HG03354 (cell line): ENCODE results near the gene ZFPM1.

ENCODE experiments used
- ATAC-seq: cut with Tn5 transposase; IDR thresholded peaks from one replicate; pipeline ENCODE4 v1.9.1; 2021; ENCODE audit warnings: mild to moderate bottlenecking; ENCODE audit not compliant: unreplicated experiment, poor library complexity, severe bottlenecking

ZFPM1 gene

DNA sequence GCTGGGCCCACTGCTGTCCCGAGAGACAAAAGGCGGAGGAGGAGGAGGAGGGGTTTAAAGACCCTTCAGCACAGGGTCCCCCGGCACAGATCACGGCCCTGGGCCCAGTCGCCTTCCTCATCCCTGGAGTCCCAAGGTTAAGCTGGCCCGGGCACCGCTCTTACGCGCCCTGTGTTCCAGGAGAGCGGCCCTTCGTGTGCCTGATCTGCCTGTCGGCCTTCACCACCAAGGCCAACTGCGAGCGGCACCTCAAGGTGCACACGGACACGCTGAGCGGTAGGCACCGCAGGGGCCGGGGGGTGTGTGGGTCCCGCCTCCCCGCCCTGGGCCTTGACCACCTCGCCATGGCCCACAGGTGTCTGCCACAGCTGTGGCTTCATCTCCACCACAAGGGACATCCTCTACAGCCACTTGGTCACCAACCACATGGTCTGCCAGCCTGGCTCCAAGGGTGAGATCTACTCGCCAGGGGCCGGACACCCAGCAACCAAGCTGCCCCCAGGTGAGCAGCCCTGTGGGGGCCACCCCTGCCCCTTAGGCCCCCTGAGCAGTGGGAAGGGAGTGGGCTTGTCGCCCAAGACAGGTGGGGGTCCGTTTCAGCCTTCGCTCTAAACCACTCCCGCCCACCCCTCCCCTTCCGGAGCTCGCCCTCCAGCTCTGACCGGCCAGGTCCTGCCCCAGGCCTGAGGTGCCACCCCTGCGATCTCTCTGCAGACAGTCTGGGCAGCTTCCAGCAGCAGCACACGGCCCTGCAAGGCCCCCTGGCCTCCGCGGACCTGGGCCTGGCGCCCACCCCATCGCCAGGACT, 79.6 kb downstream of the ZFPM1 start:
- no peak for ATAC-seq

DNA sequence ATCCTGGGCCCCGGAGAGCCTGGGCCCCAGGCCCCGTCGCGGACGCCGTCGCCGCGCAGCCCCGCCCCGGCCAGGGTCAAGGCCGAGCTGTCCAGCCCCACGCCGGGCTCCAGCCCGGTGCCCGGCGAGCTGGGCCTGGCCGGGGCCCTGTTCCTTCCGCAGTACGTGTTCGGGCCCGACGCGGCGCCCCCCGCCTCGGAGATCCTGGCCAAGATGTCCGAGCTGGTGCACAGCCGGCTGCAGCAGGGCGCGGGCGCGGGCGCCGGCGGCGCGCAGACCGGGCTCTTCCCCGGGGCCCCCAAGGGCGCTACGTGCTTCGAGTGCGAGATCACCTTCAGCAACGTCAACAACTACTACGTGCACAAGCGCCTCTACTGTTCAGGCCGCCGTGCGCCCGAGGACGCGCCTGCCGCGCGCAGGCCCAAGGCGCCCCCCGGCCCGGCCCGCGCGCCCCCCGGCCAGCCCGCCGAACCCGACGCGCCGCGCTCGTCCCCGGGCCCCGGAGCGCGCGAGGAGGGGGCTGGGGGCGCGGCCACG, 80.4 kb downstream of the ZFPM1 start:
- ATAC-seq, result no peak

DNA sequence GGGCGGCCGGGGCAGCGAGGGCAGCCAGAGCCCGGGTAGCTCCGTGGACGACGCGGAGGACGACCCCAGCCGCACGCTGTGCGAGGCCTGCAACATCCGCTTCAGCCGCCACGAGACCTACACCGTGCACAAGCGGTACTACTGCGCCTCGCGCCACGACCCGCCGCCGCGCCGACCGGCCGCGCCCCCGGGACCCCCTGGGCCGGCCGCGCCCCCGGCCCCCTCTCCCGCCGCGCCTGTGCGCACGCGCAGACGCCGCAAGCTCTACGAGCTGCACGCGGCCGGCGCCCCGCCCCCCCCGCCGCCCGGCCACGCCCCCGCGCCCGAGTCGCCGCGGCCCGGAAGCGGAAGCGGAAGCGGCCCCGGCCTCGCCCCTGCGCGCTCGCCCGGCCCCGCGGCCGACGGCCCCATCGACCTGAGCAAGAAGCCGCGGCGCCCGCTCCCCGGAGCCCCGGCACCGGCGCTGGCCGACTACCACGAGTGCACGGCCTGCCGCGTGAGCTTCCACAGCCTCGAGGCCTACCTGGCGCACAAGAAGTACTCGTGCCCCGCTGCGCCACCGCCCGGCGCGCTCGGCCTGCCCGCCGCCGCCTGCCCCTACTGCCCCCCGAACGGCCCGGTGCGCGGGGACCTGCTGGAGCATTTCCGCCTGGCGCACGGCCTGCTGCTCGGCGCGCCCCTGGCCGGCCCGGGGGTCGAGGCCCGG, 81.0 kb downstream of the ZFPM1 start:
- peak; percentile 77 for ATAC-seq

DNA sequence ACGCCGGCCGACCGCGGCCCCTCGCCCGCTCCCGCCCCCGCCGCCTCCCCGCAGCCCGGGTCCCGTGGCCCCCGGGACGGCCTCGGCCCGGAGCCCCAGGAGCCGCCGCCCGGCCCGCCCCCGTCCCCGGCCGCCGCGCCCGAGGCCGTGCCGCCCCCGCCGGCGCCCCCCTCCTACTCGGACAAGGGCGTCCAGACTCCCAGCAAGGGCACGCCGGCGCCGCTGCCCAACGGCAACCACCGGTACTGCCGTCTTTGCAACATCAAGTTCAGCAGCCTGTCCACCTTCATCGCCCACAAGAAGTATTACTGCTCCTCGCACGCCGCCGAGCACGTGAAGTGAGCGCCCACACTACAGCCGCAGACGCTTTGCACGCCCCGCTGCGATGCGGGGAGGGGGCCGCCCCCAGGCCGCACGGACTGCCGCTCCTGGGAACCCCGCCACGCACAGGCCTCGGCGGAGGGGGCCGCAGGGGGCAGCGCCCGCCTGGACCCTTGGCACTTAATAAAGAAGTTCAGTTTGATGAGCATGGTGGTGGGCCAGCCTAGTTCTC, 81.6 kb downstream of the ZFPM1 start:
- ATAC-seq, result peak; percentile 35

DNA sequence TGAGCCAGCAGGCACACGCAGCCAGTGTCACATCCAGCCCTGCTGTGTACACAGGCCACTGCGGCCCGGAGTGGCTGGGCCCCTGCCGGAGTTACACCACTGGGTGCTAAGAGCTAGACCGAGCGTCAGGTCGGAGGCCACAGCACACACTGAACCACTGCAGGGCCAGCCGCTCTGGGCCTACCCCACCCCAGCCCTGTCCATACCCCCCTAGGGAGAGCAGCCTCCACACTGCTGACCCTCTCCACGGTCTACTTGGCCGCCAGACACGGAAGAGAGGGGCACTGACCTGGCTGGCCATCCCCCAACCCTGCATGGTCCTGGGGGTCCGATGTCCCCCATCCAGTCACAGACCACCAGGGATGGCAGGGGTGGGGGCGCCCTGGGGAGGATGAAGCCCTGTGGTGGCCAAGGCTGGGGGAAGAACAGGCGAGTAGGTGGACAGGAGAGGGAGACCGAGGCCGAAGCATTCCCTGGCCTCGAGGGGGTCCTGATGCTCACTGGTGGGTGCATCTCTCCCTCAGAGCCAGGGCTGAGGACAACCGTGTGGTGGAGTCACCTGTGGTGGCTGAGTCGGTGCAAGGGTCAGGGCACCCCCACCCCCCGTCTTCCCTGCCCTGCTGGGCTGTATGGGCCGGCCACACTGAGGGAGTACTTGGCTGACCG, 82.2 kb downstream of the ZFPM1 start:
- no peak for ATAC-seq

DNA sequence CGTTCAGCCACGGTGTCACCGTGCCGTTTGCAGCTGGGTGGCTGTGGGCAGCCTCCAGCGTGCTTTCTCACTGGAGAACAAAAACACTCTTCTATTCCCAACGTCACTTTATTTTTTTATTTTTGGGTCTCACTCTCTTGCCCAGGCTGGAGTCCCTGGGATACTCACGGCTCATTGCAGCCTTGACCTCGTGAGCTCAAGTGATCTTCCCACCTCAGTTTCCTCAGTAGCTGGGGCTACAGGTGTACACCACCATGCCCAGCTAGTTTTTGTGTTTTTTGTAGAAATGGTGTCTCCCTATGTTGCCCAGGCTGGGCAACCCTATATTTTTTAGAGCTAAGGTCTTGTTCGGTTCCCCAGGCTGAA, 82.8 kb downstream of the ZFPM1 start:
- no peak for ATAC-seq

DNA sequence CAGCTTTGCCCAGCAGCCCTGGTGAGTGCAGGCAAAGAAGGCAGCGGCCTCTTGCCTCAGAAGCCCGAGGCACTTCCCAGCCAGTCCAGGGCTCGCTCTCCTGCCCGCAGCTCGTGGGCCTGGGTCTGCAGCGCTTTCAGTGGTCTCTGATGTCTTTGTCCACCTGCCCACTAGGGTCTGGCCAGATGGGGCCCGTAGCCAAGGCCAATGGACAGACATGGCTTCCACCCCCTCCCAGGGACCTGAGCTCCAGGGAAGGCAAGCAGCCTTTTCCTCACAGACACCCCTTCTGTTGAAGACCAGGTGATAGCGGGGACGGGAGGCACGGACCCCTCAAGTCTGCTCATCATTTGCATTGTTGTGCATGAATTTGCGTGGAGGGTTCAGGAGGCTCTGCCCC, 83.4 kb downstream of the ZFPM1 start:
- ATAC-seq, result no peak

DNA sequence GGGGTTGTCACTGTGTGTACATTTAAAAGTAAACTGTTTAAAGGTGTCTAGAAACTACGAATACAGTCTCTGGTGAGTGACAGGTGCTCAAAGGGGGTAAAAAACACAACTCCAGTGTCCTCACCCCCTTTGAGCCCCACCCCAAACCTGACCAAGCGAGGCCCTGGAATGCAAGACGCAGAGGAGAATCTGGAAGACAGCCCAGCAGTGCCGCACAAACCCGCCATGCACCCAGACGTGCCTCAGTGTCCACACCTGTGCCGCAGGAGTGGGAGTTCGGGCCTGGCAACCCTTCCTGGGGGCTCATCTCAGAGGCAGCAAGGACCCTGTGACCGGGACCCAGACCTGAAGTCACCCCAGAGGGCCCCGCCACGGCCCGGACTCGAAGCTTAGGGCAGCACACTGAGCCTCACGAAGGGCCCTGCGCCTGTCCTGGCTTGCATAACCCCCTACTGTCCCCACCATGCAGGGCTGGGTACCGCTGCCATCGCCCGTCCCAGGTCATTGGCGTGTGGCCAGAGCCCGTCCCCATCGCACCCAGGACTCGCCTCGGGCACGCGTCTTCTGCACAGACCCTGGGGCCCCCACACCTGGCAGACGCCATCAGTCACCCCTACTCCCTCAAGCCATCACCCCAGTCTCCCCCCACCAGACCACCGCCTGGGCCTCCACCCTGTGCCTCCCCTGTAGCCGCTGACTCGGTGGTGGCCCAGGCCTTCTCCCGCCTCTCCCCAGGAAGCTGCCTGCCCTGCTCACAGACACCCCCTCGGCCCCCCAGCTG, 84.1 kb downstream of the ZFPM1 start:
- ATAC-seq, result no peak

DNA sequence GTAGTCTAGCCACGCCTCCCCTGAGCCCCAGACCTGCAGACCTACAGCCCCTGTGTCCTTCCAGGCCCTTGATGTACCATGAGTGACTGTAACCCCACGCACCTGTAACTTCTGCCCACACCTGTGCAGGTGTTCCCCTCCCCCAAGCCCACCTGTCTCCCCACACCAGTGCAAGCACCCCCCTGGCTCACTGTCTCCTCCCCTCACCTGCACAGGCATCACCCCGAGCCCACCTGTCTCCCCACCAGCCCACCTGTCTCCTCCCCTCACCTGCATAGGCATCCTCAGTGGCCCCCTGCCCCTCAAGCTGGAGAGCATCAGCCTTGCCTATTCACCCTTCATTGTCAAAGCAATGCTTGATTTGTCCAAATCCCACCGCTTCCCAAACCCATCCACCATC, 84.8 kb downstream of the ZFPM1 start:
- no peak for ATAC-seq

DNA sequence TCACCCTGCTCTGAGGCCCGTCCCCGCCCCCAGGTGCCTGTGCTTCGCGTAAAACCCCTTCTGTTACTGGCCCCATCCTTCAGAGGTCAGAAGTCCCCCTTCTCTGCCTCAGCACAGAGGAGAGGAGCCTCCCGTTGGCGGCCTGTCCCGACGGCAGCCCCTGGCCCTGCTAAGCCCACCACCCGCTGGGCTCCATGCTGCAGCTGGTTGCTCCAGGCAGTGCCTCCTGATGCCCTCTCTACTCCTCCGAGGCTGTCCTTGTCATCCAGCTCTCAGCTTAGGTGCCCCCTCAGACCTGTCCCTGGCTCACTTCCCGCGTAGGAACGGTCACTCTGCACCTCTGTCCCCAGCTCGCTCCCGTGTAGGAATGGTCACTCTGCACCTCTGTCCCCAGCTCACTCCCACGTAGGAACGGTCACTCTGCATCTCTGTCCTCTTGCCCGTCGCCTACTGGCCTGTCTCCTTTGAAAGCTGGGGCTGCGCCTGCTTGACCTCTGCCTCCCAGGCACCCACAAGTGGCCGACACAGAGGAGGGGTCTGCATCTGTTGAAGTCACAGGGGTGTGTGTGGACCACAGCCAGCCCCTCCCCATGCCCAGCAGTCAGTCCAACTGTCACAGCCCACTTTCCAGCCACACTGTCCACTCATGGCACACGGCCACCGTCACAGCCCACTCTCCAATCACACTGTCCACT, 85.4 kb downstream of the ZFPM1 start:
- no peak for ATAC-seq

DNA sequence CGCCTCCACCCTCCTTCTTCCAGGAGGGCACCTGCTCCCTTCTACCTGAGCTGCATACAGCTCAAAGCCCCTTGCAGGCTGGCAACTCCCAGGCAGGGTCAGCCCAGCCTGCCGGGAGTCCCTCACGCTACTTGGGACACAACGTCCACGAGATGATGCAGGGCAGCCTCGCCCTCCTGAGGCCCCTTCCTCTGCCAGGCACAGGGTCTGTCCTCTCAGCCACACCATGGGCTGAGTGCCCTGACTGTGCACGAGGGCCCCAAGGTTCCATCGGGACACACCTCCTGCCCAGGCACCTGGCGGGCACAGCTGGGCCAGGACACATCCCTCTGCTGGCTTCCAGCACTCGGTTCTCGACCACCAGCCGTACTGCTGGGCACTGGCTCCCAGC, 86.2 kb downstream of the ZFPM1 start:
- ATAC-seq, result no peak

DNA sequence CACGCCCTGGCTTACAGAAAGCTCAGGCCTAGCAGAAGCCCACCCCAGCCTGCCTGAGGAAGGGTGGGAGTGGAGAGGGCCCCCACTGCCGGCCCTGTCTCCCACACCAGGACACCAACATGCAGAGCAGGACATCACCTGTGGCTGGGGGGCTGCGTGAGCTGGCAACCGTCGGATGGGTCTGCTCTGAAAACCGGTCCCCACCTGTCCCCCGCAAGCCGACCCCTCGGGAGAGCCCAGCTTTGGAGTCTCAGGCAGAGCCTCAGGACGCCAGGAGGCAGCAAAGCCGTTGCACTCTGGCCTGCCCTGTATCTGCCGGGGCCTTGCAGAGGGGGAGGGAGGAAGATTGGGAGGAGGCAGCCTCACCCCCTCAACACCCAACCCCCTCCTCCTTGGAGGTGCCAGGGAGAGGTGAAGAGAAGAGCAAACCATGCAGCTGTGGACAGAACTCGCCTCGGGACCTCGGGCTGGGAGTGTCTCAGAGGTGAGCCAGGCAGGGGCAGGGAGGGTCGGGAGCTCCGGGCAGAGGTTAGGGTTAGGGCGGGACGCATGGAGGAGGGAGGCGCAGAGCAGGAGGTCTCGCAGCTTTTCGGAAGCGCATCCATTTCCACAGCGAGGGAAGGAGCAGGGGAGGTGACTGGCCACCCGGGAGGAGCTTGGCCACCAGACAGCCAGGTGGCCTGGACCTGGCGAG, 86.7 kb downstream of the ZFPM1 start:
- ATAC-seq, result no peak

DNA sequence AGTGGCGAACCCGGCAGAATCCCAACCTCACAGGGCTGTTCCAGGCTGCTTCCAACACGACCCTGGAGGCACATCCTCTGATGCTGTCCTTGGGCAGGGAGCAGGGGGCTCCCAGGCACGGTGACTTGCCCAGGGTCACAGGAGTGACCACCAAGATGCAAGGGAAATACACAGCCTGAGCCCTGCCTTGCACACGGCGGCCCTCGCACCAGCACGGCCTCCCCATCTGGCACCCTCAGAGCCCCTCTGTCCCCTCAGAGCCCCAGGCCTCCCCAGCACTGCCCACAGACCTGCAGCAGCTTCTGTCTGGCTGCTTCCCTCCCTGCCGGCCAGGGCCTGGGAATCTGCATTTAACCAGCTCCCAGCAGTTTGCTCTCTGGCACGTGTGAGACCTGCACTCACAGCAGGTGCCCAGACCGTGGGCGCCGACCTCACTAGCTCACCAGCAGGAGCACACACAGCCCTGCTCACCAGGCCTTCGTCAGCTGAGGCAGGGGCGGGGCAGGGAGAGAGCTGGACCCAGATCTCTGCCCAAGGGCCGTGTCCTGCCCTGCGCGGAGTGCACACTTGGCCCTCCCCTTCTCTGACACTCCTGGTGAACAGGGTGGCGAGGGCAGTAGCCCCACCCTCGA, 87.4 kb downstream of the ZFPM1 start:
- no peak for ATAC-seq

DNA sequence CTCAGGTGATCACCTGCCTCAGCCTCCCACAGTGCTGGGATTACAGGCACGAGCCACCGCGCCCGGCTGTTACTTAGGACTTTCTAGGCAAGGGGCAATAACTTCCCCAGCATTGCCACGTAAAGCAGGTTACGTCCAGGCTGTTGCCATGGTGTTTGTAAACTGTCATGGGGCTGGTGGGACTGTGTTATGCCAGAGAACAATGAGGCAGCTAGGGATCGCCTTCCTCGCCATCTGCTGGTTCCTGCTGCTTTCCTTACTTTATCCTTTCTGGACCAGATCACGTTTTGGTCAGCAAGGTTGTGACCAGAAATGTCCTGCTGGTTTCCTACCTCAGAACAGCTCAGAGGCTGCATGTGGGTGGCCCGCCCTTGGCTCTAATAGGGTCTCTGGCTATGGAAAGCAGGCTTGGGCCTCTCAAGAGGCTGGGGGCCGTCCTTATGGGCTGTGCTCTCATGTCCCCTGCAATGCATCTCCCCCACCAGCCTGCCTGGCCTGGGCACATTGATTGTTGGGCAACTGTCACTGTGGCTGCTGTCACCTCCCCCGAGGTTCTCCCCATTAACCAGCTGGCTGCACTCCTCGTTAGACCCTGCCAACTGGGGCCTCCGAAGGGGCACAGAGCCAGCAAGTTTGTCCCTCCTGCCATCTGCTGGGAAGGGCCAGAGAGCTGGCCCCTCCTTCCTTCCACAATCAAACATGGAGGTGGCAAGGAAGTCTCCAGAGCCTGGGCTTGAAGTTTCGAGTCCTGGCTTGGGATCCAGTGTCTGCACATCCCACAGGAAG, 88.9 kb downstream of the ZFPM1 start:
- no peak for ATAC-seq

DNA sequence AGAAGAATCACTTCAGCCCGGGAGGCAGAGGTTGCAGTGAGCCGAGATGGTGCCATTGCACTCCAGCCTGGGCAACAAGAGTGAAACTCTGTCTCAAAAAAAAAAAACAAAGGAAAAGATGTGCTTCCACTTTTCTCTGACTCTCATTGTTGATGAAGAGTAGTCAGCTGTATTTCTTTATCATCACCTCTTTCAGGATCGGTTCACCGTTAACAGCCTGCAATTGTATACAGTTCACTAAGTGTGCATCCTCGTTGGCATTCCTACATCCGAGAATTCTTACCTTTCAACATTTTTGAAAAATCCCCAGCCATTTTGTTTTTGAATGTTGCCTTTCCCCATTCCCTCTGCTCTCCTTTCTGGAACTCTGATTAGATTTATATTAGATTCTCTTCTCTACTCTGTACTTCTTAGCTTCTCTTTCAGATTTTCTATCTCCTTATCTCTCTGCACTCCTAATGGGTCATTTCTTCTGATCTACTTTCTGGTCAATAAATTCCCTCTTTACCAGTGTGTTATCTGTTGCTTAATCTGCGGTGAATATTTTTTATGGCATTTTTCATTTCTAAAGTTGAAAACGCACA, 90.2 kb downstream of the ZFPM1 start:
- ATAC-seq, result no peak

DNA sequence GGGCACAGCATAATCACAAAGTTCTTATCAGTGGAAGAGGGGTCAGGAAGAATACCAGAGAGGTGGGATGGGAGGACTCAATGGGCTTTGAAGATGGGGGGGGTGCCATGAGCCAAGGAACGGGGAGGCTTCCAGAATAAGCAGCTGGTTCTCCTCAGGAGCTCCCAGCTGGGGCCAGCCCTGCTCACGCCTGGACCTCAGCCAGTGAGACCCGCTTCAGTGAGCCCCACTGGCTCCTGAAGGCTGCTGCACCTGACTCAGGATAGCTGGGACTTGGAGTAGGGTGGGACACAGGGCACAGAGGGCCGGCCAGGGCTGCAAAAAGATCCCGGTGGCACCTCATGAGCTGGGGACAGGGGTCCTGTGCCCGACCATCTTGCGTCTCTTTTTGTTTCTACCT, 92.7 kb downstream of the ZFPM1 start:
- no peak for ATAC-seq
